BLaER1 treated with 17β-estradiol and CSF1 and Interleukin-3, amounts not matched to agents 10 nM and 100 nM (cell line): ENCODE measurements around the gene VEGFC.

Experiments
- H3K27ac ChIP-seq, 11 experiments: shearing (Covaris generic); formaldehyde crosslinking; 2 replicates each; pipeline ENCODE4 v1.8.1; 2022
- H3K27me3 ChIP-seq, 11 experiments: shearing (Covaris generic); formaldehyde crosslinking; 2 replicates each; pipeline ENCODE4 v1.8.1; 2022
- H3K36me3 ChIP-seq, 11 experiments: shearing (Covaris generic); formaldehyde crosslinking; 2 replicates each; pipeline ENCODE4 v1.8.1; 2022
- H3K4me1 ChIP-seq, 10 experiments: shearing (Covaris generic); formaldehyde crosslinking; 2 replicates each; pipeline ENCODE4 v1.8.1; 2022
- H3K4me2 ChIP-seq, 11 experiments: shearing (Covaris generic); formaldehyde crosslinking; 2 replicates each; pipeline ENCODE4 v1.8.1; 2022
- H3K4me3 ChIP-seq, 10 experiments: shearing (Covaris generic); formaldehyde crosslinking; 2 replicates each; pipeline ENCODE4 v1.8.1; 2022
- H3K9ac ChIP-seq, 11 experiments: shearing (Covaris generic); formaldehyde crosslinking; 2 replicates each; pipeline ENCODE4 v1.8.1; 2022
- H3K9me3 ChIP-seq, 11 experiments: shearing (Covaris generic); formaldehyde crosslinking; replicated peaks in 1 of 11; 2 replicates each; pipeline ENCODE4 v1.8.1; 2022
- H4K20me1 ChIP-seq, 11 experiments: shearing (Covaris generic); formaldehyde crosslinking; 2 replicates each; pipeline ENCODE4 v1.8.1; 2022
- Cebpa-rat ChIP-seq, 11 experiments: shearing (Covaris generic); IDR thresholded peaks; 2 replicates each; pipeline ENCODE4 v1.8.1; 2022

The VEGFC gene

DNA sequence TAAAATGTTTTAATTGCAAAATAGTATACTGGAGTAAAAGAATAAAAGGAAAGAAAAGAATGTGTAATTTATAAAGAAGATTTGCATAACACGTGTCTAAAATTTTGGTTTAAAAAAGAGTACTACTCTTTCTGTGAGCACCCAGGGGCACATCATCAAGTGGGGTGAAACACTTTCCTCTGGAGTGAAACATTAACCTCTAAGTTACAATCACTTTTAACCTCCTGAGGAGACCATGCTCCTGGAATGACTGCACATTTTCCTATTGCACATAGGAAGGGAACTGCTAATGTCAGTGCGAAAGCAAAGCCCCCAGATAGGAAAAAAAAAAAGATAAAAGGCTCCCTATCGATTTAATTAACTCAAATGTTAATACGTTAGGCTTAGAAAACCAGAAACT lies 13.3 kb downstream of the VEGFC start:
- Histone ChIP-seq H3K9me3 (no peaks in the 10 kb centered on the region), H3K27me3 (no peaks in the 10 kb centered on the region), H3K36me3 (no peaks in the 10 kb centered on the region), H3K9ac (no peak overlapping the region), H3K4me2 (no peak overlapping the region), H3K27ac (no peak overlapping the region), H3K4me3 (no peak overlapping the region), H3K4me1 (no peaks in the 10 kb centered on the region), H4K20me1 (no peaks in the 10 kb centered on the region)
- no peak for TF ChIP-seq Cebpa-rat (IDR thresholded peaks at IDR 0.05)

DNA sequence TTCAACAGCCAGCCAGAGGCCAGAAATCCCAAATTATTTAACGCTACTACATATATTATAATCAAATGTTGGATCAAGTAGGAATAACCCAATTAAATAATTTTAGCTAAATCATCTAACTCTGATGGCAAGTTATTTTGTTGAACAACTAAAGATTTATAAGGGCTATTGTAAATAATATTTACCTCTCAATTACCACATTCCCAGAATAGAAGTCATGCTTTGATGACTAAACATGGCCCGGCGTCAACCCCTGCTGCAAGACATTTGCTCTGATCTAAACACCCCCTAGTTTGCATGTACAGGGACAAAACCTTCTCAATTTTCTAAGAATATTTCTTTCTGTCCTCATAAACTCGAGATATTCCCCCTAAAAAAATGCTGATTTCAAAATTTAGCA lies 14.2 kb downstream of the VEGFC start:
- Histone ChIP-seq H3K4me2 (no peak overlapping the region), H3K27me3 (no peaks in the 10 kb centered on the region), H3K27ac (no peak overlapping the region), H3K36me3 (no peaks in the 10 kb centered on the region), H3K9ac (no peak overlapping the region), H3K4me1 (no peaks in the 10 kb centered on the region), H3K9me3 (no peaks in the 10 kb centered on the region), H4K20me1 (no peaks in the 10 kb centered on the region), H3K4me3 (no peak overlapping the region)
- TF ChIP-seq Cebpa-rat (IDR thresholded peaks at IDR 0.05), result no peak

DNA sequence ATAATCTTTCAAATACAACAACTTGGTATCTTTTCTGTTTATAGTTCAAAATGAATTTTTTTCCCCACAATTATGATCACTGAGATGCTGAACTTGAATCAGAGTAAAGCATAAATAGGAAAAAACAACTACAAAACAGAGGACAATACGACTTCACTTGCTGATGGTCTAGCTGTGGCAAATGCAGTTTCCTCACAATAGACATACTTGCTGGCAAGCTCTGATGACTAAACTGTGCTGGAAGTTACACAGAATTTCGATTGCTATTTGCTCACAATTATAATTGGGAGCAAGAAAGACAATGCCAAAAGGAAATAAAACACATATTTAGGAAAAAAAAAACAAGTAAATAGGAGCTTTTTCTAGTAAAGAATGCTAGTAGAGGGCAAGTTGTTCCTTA lies 14.7 kb downstream of the VEGFC start:
- no peak overlapping the region for H3K27ac ChIP-seq
- H3K9me3 ChIP-seq, result no peaks in the 10 kb centered on the region
- H3K9ac ChIP-seq, result no peak overlapping the region
- H3K4me3 ChIP-seq, result no peak overlapping the region
- no peaks in the 10 kb centered on the region for H4K20me1 ChIP-seq
- no peaks in the 10 kb centered on the region for H3K4me1 ChIP-seq
- TF ChIP-seq Cebpa-rat (IDR thresholded peaks at IDR 0.05), result no peak
- H3K4me2 ChIP-seq, result no peak overlapping the region
- H3K36me3 ChIP-seq, result no peaks in the 10 kb centered on the region
- H3K27me3 ChIP-seq, result no peaks in the 10 kb centered on the region

DNA sequence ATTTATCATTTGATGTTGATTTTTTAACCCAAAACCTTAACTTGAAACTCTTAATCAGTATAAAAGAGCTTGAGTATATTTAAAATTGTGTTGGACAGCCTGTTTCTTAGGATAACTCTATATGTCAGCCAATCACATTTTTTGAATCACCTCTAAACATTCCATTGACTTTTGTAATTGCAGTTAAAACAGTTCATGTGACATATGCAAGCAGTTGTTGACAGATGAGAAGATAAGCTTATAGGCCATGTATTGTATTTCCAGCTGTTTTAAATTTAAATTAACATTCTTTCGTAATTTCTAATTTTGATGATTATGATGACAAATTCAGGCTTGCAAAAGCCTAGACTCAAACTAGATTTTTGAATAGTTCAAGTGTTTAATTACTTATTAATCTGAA lies 17.4 kb downstream of the VEGFC start:
- no peak overlapping the region for H3K27ac ChIP-seq
- H3K27me3 ChIP-seq, result no peaks in the 10 kb centered on the region
- no peaks in the 10 kb centered on the region for H3K4me1 ChIP-seq
- no peaks in the 10 kb centered on the region for H3K36me3 ChIP-seq
- no peak overlapping the region for H3K4me2 ChIP-seq
- no peaks in the 10 kb centered on the region for H3K9me3 ChIP-seq
- TF ChIP-seq Cebpa-rat (IDR thresholded peaks at IDR 0.05), result no peak
- no peak overlapping the region for H3K4me3 ChIP-seq
- no peak overlapping the region for H3K9ac ChIP-seq
- no peaks in the 10 kb centered on the region for H4K20me1 ChIP-seq

DNA sequence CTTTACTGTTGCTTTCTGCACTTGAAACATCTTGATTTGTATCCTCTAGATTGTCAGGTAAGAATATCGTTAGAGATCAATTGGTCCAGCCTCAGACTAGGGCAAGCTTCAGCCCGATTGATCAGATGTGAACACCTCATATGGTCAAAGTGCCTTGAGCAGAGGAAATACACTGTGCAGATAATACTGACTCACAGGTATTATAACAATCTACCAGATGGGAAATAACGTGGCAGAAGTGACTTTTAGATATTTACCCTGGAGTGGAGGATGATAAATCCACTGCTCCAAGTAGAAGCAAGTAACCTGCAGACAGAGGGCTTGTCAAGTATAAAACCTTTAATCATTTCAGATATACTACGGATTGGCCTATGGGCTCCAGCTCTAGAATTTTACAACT lies 17.9 kb downstream of the VEGFC start:
- no peak for TF ChIP-seq Cebpa-rat (IDR thresholded peaks at IDR 0.05)
- Histone ChIP-seq H3K36me3 (no peaks in the 10 kb centered on the region), H3K9ac (no peak overlapping the region), H3K4me3 (no peak overlapping the region), H3K27me3 (no peaks in the 10 kb centered on the region), H3K27ac (no peak overlapping the region), H3K9me3 (no peaks in the 10 kb centered on the region), H3K4me2 (no peak overlapping the region), H3K4me1 (no peaks in the 10 kb centered on the region), H4K20me1 (no peaks in the 10 kb centered on the region)

DNA sequence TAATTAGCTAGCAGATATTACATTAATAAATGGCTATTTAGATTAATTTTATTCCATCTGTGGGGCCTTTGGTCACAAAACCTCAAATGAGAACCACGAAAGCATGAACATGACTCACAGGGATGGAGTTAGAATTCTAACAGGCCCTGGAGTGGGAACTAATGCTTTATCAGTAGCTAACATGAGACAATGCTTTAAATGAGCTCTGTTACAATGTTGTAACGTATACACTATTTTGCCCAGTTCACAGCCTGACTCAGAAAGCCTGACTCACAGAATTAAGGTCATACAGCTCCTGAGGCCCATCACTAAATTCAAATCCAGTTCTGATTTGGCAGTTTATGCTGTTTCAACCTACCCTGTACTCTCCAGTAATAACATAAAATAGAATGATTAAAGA lies 23.2 kb downstream of the VEGFC start:
- H3K4me2 ChIP-seq, result no peak overlapping the region
- no peak overlapping the region for H3K9ac ChIP-seq
- TF ChIP-seq Cebpa-rat (IDR thresholded peaks at IDR 0.05), result no peak
- H3K4me1 ChIP-seq, result no peaks in the 10 kb centered on the region
- no peaks in the 10 kb centered on the region for H3K9me3 ChIP-seq
- no peak overlapping the region for H3K27ac ChIP-seq
- no peaks in the 10 kb centered on the region for H3K36me3 ChIP-seq
- no peaks in the 10 kb centered on the region for H3K27me3 ChIP-seq
- H4K20me1 ChIP-seq, result no peaks in the 10 kb centered on the region
- no peak overlapping the region for H3K4me3 ChIP-seq

DNA sequence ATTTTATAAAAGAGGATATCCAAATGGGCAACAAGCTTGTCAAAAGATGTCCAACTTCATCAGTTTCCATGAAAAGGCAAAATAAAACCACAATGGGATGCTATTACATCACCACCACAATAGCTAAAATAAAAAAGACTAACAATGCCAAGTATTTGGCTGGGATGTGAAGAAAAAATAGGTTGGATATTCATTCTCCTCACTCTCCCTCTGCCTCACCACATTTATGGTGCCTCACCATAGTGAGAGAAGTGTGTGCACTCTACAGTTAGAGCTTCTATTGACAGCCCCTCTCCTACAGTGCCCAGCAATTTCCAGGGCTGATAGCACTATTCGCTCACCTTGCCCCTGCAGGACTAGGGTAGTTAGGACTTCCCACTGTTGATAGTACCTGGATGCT lies 25.5 kb downstream of the VEGFC start:
- Histone ChIP-seq H3K4me1 (no peaks in the 10 kb centered on the region), H3K9ac (no peak overlapping the region), H3K4me2 (no peak overlapping the region), H4K20me1 (no peaks in the 10 kb centered on the region), H3K27ac (no peak overlapping the region), H3K27me3 (no peaks in the 10 kb centered on the region), H3K4me3 (no peak overlapping the region), H3K9me3 (no peaks in the 10 kb centered on the region), H3K36me3 (no peaks in the 10 kb centered on the region)
- no peak for TF ChIP-seq Cebpa-rat (IDR thresholded peaks at IDR 0.05)

DNA sequence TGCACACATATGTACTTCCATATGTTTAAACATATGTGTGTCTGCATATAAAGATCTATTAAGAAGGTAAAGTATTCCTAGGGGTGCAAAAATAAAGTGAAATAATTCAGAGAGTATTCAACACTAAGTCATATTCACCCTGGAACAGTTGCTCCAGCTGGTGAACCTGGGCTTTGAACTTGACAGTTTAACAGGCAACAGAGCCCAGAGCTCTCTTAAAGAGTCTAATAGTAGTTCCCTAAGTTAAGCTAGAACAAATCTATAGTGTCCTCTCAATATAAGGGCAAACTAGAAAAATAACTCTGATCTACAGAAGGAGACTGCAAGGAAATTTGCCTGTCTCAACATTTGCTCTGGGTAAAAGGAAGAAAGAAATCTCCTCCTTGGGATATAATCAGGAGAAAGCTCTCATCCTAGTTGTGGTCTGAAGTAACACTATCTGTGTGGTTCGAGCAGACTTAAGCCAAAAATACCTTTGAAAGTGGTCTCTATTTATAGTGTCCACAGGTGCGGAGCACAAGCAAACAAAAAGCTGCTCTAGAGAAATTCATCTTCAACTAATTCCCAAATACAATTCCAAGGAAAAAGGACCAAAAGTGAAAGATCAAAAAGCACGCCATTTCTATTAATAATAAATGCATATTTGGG lies 29.9 kb downstream of the VEGFC start:
- no peaks in the 10 kb centered on the region for H4K20me1 ChIP-seq

DNA sequence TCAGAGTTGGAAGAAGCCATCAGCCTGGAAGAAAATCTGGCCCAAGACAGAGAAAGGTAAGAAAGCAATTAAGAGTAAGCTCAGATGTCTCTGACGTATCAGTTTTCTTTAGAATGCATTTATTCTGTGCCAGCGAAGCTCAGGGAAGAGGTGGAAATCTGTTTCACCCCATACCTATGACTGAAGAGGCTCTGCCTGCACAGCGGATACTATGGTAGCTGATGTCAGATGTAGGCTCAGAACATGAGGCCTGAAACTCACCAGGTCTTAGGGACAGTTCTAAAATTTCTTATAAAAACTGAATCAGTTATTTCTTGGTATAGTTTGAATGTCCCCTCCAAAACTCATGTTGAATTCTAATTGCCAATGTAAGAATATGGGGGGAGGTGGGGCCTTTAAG lies 30.9 kb downstream of the VEGFC start:
- H3K4me1 ChIP-seq, result no peaks in the 10 kb centered on the region
- no peaks in the 10 kb centered on the region for H3K9me3 ChIP-seq
- H3K9ac ChIP-seq, result no peak overlapping the region
- TF ChIP-seq Cebpa-rat (IDR thresholded peaks at IDR 0.05), result no peak
- no peaks in the 10 kb centered on the region for H3K36me3 ChIP-seq
- H3K27ac ChIP-seq, result no peak overlapping the region
- H3K4me2 ChIP-seq, result no peak overlapping the region
- no peak overlapping the region for H3K4me3 ChIP-seq
- H3K27me3 ChIP-seq, result no peaks in the 10 kb centered on the region
- H4K20me1 ChIP-seq, result no peaks in the 10 kb centered on the region

More for the DNA sequence above, 29.9 kb downstream of the VEGFC start:
- Histone ChIP-seq H3K4me2 (no peak overlapping the region), H3K4me1 (no peaks in the 10 kb centered on the region), H3K36me3 (no peaks in the 10 kb centered on the region), H3K4me3 (no peak overlapping the region), H3K9ac (no peak overlapping the region), H3K9me3 (no peaks in the 10 kb centered on the region), H3K27me3 (no peaks in the 10 kb centered on the region), H3K27ac (no peak overlapping the region)
- no peak for TF ChIP-seq Cebpa-rat (IDR thresholded peaks at IDR 0.05)

DNA sequence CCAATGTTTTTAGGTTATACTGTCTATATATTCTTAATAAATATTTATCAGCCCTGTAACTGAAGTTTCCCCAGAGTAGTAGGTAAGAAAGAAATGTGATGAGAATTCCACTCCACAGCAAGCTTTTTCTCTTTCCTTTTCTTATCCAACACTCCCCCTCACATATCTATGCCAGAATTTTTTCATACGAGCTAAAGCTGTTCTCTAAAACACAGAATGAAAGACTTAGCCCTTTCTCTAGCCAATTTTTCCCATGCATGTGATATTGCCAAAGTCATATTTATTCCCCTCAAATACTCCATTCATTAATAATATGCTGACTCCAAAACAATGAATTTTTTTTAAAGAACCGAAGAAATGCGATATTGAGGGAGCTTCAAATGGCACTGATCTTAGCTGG lies 32.3 kb downstream of the VEGFC start:
- Histone ChIP-seq H3K27ac (no peak overlapping the region), H3K36me3 (no peaks in the 10 kb centered on the region), H3K9me3 (no peaks in the 10 kb centered on the region), H3K4me1 (no peaks in the 10 kb centered on the region), H3K4me2 (no peak overlapping the region), H3K9ac (no peak overlapping the region), H3K4me3 (no peak overlapping the region), H4K20me1 (no peaks in the 10 kb centered on the region), H3K27me3 (no peaks in the 10 kb centered on the region)
- no peak for TF ChIP-seq Cebpa-rat (IDR thresholded peaks at IDR 0.05)
